OCI-M1 (cell line): ENCODE data around the gene KCNQ1.

Source experiments
- DNase-seq: peaks from one replicate; lab custom pipeline; 2025; lab: John Stamatoyannopoulos, UW

Gene KCNQ1

GRCh38 chr11:2699531-2700414 is 255.0 kb downstream of the KCNQ1 start, which contains the start of gene KCNQ1OT1:
TSS of gene KCNQ1OT1 (minus strand) at chr11:2699994.
- peak; percentile 86 for DNase-seq

DNA sequence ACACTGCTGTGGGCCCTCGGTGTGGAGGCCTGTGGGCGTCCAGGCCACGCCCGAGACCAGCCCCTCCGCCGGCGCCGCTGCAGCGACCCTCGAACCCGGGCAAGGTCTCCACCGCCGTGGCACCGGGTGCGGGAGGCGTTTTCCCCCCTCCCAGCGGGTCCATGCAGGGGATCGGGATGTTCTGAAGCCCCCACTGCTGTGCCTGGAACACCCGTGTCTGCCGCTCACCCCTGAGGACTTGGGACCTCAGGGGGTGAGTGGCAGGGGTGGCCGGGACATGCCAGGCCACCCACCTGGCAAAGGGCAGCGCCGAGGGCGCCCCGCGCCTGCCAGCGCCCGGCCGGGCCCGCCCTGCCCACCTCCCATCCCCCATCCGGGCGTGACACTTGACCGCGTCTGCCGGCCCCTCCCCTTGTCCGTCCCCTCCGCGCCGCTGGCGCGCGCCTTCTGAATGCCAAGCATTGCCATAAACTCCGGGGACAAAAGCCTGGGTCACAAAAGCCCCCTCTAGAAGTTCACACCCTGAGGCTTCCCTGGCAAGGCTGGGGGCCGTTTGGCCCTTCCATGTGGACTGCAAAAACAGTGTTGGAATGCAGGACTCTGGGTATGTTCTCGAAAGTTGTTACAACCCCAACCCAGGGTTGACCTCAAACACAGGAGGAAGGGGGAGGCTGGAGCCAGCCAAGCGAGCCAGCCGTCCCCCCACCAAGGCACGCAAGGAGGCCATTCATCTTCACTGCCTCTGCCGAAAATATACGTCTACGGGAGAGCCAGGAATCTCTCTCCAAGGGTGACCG is 255.8 kb downstream of the KCNQ1 start:
- DNase-seq, result peak; percentile 38

DNA sequence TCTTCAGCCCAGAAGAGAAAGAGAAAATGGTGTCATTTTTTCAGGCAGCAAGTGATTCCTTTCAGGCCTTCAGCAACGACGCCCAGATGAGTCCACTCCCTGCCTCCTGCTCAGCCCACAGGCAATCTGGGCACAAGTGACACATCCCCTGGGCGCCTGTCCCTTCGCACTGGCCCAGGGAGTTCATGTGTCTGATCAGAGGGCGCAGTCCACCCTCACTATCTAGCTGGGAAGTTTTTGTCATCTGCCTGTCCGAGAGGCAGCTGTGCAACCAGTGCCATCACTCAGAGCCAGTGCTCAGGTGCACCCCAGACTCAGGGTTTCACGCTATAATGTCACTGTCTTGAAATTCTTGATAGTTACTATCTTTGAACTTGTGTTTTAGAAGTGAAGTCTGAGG is 256.4 kb downstream of the KCNQ1 start:
- no peak for DNase-seq

GRCh38 chr11:2701898-2702434 is 257.2 kb downstream of the KCNQ1 start:
- no peak for DNase-seq

GRCh38 chr11:2702771-2703362 is 258.1 kb downstream of the KCNQ1 start:
- DNase-seq, result no peak

DNA sequence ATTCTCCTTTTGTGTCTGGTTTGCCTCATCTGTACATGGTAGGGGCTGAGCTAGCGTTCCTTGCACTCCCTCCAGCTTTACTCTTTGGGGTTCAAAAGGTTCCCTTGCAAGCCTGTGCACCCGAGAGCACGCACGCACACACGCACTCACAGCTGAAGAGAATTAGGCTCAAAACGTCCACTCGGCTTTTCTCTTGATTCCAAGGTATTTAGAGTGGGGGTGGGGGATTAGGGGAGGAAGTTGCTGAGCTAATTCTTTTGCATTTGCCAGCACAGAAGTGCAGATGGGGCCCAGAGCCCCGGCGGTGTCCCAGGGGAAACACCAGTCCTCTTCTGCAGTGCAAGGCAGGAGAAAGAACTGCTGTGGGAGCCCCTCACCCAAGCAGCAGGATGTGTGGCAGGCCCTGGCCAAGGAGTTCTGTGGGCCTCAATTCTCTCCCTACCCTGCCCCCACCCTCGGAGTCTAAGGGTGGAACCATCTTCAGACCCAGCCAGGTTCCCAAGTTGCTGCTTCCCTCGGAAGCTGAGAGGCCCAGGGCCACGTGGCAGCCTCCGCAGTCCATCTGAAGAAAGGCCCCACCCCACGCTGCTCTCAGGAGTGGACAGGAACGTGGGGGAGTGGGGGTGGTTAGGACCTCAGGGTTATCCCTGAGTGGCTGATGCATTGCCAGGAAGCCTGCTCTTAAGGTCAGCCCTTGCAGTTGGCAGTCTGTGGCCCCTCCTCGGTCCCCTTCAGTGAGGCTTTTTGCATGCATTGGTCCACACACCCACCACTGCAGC is 258.7 kb downstream of the KCNQ1 start:
- DNase-seq, result no peak

- DNase-seq, result no peak
Observed at GRCh38 chr11:2704356-2704755, 259.5 kb downstream of the KCNQ1 start.

DNA sequence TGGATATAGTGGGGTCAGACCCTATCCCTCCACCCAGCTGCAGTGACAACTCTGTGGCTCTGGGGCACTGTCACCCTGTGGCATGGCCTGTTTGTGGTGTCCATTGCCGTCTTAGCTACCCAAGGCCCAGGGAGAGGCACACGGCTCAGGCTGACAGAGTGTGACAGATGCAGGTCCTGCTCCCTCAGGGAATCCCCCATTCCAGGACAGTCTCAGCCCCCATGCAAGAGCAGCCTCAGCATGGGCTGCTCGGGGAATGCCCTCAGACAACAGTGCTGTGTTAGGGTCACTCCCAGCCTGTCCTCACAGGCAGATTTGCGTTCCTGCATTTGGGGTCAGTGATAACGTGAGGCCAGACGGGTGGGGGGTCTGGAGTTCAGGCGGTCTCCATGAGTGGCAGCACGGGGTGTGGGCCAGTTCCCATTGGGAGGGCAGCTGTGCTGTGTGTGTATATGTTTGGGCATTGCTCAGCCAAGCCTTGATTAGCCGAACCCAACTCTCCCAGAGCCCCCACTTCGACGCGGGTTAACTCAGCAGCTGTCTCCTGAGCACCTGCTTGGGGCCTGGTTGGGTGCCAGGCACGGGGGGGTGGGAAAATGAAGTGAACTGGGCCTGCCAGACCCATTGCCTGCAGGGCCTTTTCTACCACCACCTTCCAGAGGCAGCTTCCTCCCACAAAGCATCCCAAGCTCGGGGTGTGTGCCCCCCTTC is 260.2 kb downstream of the KCNQ1 start:
- no peak for DNase-seq

GRCh38 chr11:2706321-2706720 is 261.5 kb downstream of the KCNQ1 start:
- DNase-seq, result no peak

DNA sequence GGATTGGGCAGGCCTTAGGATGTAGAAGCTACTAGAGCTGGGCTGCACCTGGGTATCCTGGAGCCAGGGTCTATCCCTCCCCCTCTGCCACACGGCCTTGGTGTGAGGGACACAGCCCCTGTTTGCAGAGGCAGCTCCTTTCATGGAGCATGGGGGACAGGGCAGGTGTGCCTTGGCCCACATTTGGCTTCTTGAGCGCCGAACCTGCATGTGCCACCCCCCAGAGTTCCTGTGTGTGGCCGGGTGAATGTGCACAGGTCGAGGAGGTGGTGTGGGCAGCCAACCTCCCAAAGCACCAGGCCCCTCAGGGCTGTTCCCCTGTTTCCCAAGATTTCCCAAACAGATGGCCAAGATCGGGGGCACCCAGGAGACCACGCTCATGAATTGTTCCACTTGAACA is 262.9 kb downstream of the KCNQ1 start:
- DNase-seq, result no peak

- no peak for DNase-seq
Observed at GRCh38 chr11:2708151-2708581, 263.4 kb downstream of the KCNQ1 start.

DNA sequence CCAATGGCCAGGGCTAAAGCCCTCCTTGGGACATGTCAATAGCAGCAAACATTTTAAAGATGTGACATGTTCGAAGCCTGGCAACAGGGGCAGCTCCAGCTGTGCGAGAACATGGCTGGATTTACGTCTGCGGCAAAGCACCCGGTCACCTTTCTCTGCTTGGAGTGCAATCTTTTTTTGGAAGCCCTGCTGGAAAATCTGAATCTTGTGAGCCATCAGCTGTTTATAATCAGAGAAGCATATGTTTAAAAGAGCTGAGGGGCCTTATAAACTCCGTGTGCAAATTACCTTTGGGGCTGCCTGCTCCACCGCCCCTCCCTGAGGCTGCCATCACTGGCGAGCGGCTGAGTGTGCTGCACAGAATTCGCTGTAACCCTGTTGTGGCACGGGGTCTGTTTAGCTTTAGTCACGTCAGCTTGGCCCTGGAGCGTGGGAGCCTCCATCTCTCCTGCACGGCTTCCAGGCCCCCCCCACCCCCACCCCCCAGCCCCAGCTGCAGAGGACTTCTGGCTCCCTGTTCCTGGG is 264.0 kb downstream of the KCNQ1 start:
- DNase-seq, result no peak

DNA sequence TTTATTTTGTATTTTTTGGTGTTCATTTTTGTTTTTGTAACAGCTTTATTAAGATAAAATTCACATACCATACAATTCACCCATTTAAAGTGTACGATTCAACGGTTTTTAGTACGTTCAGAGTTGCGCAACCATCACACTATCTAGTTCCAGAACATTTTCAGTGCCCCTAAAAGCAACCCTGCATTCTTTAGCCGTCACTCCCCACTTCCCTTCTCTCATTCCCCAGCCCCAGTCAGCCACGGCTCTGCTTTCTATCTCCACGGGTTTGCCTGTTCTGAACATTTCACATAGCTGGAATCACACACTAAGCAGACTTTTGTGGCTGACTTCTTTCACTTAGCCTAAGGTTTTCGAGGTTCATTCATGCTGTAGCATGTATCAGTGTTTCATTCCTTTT is 264.6 kb downstream of the KCNQ1 start:
- DNase-seq, result peak; percentile 36

DNA sequence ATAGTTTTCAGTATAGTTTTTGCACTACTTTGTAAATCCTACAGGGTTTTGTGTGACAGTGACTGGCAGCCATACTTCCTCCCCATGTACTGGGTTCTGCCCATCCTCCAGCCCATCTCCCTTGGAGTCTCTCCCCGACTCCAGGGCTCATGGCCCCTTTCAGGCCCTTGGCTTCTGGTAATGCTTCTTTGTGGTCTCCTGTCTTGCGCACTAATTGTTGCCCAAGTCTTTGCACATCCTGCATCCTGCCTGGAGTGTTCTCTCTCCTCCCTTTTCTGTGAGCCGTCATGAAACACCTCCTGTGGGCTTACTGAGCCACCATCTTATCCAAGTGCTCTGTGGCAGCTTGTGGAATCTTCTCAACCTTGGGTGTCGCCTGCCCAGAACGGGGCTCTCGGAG is 266.4 kb downstream of the KCNQ1 start:
- DNase-seq, result no peak

- DNase-seq, result no peak
Observed at GRCh38 chr11:2713094-2713493, 268.3 kb downstream of the KCNQ1 start.

- DNase-seq, result no peak
Observed at GRCh38 chr11:2713661-2714462, 269.1 kb downstream of the KCNQ1 start.

- DNase-seq, result no peak
Observed at GRCh38 chr11:2714463-2714800, 269.6 kb downstream of the KCNQ1 start.

DNA sequence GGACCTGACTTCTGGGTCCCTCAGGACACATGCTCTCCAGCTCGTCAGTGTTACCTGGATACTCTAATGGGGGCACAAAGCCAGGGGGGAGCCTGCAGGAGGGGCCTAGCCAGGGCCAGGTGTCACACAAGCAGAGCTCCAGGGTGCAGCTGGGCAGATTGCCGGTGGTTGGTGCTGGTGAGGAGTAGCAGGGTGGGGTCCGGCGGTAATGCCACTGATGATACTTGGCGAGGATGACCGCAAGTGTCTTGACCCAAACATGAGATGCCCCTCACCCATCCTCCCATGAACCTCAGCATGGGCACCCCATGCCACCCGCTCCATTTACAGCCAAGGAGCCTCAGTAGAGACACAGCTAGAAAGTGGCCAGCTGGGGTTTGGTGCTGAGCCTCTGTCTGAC is 270.1 kb downstream of the KCNQ1 start:
- no peak for DNase-seq

DNA sequence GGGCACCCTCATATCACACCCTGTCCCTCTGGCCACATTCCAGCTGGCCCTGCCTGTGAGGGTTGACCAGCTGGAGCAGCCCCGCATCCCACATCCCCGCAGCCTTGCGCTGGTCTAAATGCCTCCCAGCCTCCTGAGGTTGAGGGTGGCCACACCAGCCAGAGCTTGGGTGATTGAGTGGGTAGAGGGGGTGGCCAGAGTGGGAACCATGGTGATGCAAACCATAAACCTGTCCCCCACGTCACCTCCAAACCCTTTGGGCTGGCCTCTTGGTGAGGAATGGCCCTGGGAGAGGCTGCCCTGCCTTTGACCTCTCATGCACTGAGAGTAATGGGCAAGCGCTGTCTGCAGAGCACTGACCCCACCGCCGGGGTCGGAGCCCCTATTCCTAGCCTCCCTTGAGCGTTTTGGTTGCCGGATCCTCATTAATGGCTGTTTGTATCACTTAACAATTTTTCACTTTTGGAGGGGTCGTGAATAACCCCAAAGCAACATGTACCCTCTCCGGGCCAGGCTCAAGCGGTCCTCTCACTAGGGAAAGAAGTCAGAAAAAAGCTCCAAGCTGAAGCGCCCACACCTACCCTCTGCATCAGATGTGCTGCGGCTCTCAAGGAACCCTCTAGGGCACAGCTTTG is 271.0 kb downstream of the KCNQ1 start:
- no peak for DNase-seq
